Thoracic aorta (tissue), 2 donors: Measurements from ENCODE around the gene AMIGO1. TPM values are rescaled to one million over a fixed set of nuclear protein-coding genes. Genes with fewer than 3 reads are reported as not detected.

Experiments
- ATAC-seq: fragments of 150-250 bp; one replicate; pipeline ENCODE4 v1.8.0; 2017; ENCODE audit warnings: low read depth; ENCODE audit not compliant: insufficient number of reproducible peaks, low FRiP score
- DNase-seq: peaks from one replicate; pipeline ENCODE4 v3.0.0-alpha.2; 2020; ENCODE audit warnings: low spot score
- H3K27ac ChIP-seq, 2 donors: fragments of 200-600 bp; sonication (generic); 1 replicate in 1 of 2; 2 replicates in 1 of 2; pipeline ENCODE4 v1.5.1; 2016; ENCODE audit warnings: mild to moderate bottlenecking in 2 of 2, moderate library complexity in 2 of 2
- H3K27me3 ChIP-seq: fragments of 200-600 bp; sonication (generic); replicated peaks from 2 replicates; pipeline ENCODE4 v1.6.0; 2016; ENCODE audit warnings: mild to moderate bottlenecking; ENCODE audit not compliant: insufficient read depth
- H3K36me3 ChIP-seq: fragments of 200-600 bp; sonication (generic); one replicate; pipeline ENCODE4 v1.5.1; 2016
- H3K4me1 ChIP-seq, 2 donors: fragments of 200-600 bp; sonication (generic); 1 replicate in 1 of 2; 2 replicates in 1 of 2; pipeline versions ENCODE4 v1.5.1 to v1.6.0; 2016; ENCODE audit warnings: low read depth in 2 of 2, mild to moderate bottlenecking in 1 of 2; ENCODE audit not compliant: control insufficient read depth in 1 of 2
- H3K4me3 ChIP-seq: fragments of 200-600 bp; sonication (generic); 2 replicates; pipeline ENCODE4 v1.5.1; 2016; ENCODE audit warnings: mild to moderate bottlenecking
- H3K9me3 ChIP-seq: fragments of 200-600 bp; sonication (generic); 2 replicates; pipeline ENCODE4 v1.5.1; 2016
- total RNA-seq, 2 donors: library from RNA; depleted of rRNA; stranded (reverse); fragments of >200 nt; gene quantifications; one replicate each; pipeline versions ENCODE4 v1.1.0 to v1.2.3, GENCODE V29; 2016
- TF ChIP-seq, protein P1 (sequence below): fragments of 200-600 bp; sonication (generic); IDR thresholded peaks from one replicate; pipeline ENCODE4 v1.5.1; 2019; ENCODE audit warnings: antibody characterized with exemption

Gene AMIGO1
- total RNA-seq, 2 donors from 2014 or later, result 7.8 to 16.0 TPM

DNA sequence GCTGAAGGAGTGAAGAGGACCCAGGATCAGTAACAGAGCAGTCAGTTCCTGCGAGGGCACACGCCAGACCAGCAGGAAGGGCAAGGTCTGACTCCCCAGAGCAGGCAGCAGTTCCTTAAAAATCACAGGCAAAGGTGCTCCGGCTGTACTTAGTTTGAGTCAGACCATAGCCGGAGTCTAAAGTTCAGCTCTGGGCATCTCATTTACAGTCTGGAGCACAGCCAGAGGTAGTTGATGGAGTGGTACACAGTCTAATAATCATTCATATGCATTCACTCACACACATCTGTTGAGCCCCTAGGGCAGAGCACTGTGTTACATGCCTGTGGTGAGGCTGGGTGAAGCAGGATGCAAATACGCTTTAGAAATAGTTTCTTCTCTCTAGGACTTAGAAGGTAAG, 7.3 kb upstream of the AMIGO1 start:
- no peak for DNase-seq
- H3K4me1 ChIP-seq, result no peaks in the 10 kb centered on the region
- H3K4me3 ChIP-seq, result no peak overlapping the region
- no peaks in the 10 kb centered on the region for H3K36me3 ChIP-seq
- no peaks in the 10 kb centered on the region for H3K27me3 ChIP-seq
- no peak for ATAC-seq
- H3K9me3 ChIP-seq, result no peaks in the 10 kb centered on the region
- TF ChIP-seq, protein P1, sequence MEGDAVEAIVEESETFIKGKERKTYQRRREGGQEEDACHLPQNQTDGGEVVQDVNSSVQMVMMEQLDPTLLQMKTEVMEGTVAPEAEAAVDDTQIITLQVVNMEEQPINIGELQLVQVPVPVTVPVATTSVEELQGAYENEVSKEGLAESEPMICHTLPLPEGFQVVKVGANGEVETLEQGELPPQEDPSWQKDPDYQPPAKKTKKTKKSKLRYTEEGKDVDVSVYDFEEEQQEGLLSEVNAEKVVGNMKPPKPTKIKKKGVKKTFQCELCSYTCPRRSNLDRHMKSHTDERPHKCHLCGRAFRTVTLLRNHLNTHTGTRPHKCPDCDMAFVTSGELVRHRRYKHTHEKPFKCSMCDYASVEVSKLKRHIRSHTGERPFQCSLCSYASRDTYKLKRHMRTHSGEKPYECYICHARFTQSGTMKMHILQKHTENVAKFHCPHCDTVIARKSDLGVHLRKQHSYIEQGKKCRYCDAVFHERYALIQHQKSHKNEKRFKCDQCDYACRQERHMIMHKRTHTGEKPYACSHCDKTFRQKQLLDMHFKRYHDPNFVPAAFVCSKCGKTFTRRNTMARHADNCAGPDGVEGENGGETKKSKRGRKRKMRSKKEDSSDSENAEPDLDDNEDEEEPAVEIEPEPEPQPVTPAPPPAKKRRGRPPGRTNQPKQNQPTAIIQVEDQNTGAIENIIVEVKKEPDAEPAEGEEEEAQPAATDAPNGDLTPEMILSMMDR, result no peak
- H3K27ac ChIP-seq, result no peak overlapping the region

DNA sequence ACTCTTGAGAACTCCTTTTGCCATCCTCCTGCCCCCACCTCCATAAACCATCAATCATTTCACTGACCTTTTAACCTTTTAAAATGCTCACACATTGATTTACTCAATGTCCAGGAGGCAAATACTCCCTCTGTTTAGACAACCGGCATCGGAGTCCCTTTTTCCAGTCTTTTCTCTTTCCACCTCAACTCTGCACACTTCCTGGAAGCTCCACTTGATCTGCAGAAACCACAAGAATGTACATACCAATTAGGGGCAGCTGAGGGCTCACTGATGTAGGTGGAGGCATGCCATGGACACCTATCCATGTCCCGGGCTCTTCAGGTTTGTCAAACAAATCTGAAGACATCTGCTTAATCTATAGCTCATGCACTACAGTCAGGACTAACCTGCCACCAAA, 5.3 kb upstream of the AMIGO1 start:
- Histone ChIP-seq H3K27me3 (no peaks in the 10 kb centered on the region), H3K9me3 (no peaks in the 10 kb centered on the region), H3K4me3 (no peak overlapping the region), H3K36me3 (no peaks in the 10 kb centered on the region), H3K4me1 (peaks cover 6 to 7% of the 10 kb centered on the region in 2 donors), H3K27ac (no peak overlapping the region)
- TF ChIP-seq, protein P1, result no peak
- DNase-seq (no peak), ATAC-seq (no peak)

DNA sequence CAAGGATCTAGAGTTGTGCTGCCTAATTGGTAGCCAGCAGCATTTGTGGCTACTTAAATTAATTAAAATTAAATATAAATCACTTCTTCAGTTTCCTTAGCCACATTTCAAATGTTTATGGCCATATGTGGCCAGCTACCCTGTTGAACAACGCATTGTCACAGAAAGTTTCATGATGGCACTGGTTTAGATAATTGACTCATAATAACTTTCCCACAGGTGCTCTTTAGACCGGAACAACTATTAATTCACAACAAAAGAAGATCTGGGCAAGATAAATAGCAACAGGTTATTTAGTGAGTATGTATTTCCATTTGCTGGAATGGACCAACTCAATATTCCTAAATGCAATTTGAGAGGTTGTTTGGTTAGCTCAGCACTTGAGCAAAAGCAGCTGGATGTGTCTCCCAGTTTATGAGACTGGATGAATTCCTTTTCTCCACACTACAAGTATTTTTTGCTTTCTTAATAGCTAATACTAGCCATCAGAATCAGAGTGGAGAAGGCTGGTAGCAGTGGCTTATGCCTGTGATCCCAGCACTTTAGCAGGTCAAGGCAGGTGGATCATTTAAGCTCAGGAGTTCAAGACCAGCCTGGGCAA, 3.7 kb upstream of the AMIGO1 start:
- ATAC-seq (no peak), DNase-seq (no peak)
- Histone ChIP-seq H3K27ac (no peak overlapping the region), H3K4me1 (peaks cover 9 to 16% of the 10 kb centered on the region in 2 donors), H3K9me3 (no peaks in the 10 kb centered on the region), H3K27me3 (no peaks in the 10 kb centered on the region), H3K36me3 (no peaks in the 10 kb centered on the region), H3K4me3 (no peak overlapping the region)
- TF ChIP-seq, protein P1, result no peak

DNA sequence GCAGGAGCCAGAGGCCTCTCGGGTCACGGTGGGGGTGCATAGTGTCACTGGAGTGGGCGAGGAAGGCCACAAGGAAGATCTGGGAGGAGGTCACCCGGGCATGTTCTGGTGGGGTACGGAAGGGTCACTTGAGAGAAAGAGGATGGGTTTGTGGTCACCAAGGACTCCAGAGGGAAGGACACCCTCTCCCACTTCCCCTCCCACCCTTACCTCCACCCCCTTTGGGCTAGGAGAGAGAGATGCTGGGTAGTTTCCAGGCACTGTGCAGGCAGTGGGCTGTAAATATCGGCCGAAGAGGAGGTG, 703 bp downstream of the AMIGO1 start:
- Histone ChIP-seq H3K27me3 (no peaks in the 10 kb centered on the region), H3K27ac (no peak overlapping the region), H3K4me3 (peak overlapping the region; percentile 90), H3K9me3 (no peaks in the 10 kb centered on the region), H3K4me1 (peaks cover 9 to 16% of the 10 kb centered on the region in 2 donors), H3K36me3 (no peaks in the 10 kb centered on the region)
- ATAC-seq, result no peak
- DNase-seq, result no peak
- TF ChIP-seq, protein P1, result no peak

DNA sequence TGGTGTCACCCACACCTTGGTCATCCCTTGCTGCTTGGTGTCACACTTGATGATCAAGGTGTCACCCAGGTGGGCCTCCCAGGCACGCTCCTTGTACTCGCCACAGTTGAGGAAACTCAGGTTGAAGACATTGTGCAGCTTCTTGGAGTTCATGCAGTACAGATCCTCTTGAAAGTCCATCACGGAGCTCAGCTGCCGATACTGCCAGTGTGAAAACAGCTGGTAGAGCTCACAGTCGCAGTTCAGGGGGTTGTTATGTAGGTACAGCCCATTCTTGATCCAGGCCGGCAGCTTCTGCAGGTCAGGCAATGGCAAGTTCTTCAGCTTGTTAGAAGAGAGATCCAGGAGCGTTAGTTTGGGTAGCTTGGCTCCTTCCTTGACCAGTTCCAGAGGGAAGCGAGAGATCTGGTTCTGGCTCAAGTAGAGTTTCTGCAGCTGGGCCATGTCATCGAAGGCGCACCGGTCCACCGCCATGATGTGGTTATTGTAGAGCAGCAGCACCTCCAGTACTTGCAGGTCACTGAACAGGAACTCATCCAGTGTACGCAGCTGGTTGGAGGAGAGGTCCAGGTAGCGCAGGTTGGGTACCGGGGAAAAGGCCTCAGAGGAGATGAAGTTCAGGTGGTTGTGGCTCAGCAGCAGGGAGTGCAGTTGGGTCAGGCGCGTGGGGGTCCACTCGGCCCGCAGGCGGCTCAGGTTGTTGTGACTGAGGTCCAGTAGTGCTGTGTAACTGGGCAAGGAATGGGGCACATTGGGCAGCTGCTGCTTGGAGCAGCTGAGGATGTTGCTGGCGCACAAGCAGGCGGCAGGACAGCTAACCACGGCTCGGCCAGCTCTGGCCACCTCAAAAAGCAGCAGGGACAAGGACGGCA, 1.3 kb downstream of the AMIGO1 start:
- ATAC-seq (no peak), DNase-seq (no peak)
- Histone ChIP-seq H3K27ac (no peak overlapping the region), H3K4me3 (peak overlapping the region; percentile 90), H3K36me3 (no peaks in the 10 kb centered on the region), H3K27me3 (no peaks in the 10 kb centered on the region), H3K4me1 (peaks cover 9 to 16% of the 10 kb centered on the region in 2 donors), H3K9me3 (no peaks in the 10 kb centered on the region)
- TF ChIP-seq, protein P1, result no peak
